GF-D8 (cell line): ENCODE data around the gene MAF.

Source experiments
- DNase-seq: peaks from one replicate; lab custom pipeline; 2025; lab: John Stamatoyannopoulos, UW

MAF gene

GRCh38 chr16:79600638-79601091, at the start of gene MAF:
MAF (minus strand) TSS chr16:79600737; CDS start chr16:79599902, 835 bp downstream.
- no peak for DNase-seq

- no peak for DNase-seq
These were observed 48.3 kb upstream of the MAF start for GRCh38 chr16:79648826-79649225.

GRCh38 chr16:79647586-79647985, 47.0 kb upstream of the MAF start:
- DNase-seq = no peak

GRCh38 chr16:79645701-79646100, 45.2 kb upstream of the MAF start:
- no peak for DNase-seq

GRCh38 chr16:79644971-79645667, 44.6 kb upstream of the MAF start:
- no peak for DNase-seq

- no peak for DNase-seq
These were observed 42.1 kb upstream of the MAF start for GRCh38 chr16:79642652-79643051.

GRCh38 chr16:79640513-79641360, 40.2 kb upstream of the MAF start:
- DNase-seq = no peak

- no peak for DNase-seq
These were observed 39.2 kb upstream of the MAF start for GRCh38 chr16:79639576-79640311.

GRCh38 chr16:79638386-79638785, 37.8 kb upstream of the MAF start:
- DNase-seq = no peak

- no peak for DNase-seq
These were observed 35.0 kb upstream of the MAF start for GRCh38 chr16:79635488-79635887.

- DNase-seq = no peak
These were observed 33.8 kb upstream of the MAF start for GRCh38 chr16:79634298-79634697.

GRCh38 chr16:79632289-79632688, 31.8 kb upstream of the MAF start:
- DNase-seq = no peak

GRCh38 chr16:79628988-79629387, 28.5 kb upstream of the MAF start:
- DNase-seq = no peak

- DNase-seq = no peak
These were observed 28.0 kb upstream of the MAF start for GRCh38 chr16:79628501-79628975.

- DNase-seq = no peak
These were observed 26.6 kb upstream of the MAF start for GRCh38 chr16:79627092-79627491.

- DNase-seq = no peak
These were observed 25.2 kb upstream of the MAF start for GRCh38 chr16:79625738-79626137.

- DNase-seq = no peak
These were observed 23.3 kb upstream of the MAF start for GRCh38 chr16:79623824-79624223.

- no peak for DNase-seq
These were observed 22.5 kb upstream of the MAF start for GRCh38 chr16:79623062-79623461.

- DNase-seq = no peak
These were observed 20.5 kb upstream of the MAF start for GRCh38 chr16:79621027-79621426.

- DNase-seq = no peak
These were observed 18.1 kb upstream of the MAF start for GRCh38 chr16:79618692-79619050.

- DNase-seq = no peak
These were observed 17.6 kb upstream of the MAF start for GRCh38 chr16:79618041-79618691.

GRCh38 chr16:79613009-79613408, 12.5 kb upstream of the MAF start:
- no peak for DNase-seq
